HG03342 (cell line): ENCODE data around the gene FAM131B.
"Not testable (repeated sequence)": the region's sequence is repeated elsewhere in the genome, so short reads cannot be mapped to it uniquely, and the experiment has no call there.

Source experiments
- ATAC-seq: cut with Tn5 transposase; IDR thresholded peaks from one replicate; pipeline ENCODE4 v1.9.1; 2021; ENCODE audit warnings: mild to moderate bottlenecking, moderate library complexity; ENCODE audit not compliant: unreplicated experiment

Gene FAM131B

DNA sequence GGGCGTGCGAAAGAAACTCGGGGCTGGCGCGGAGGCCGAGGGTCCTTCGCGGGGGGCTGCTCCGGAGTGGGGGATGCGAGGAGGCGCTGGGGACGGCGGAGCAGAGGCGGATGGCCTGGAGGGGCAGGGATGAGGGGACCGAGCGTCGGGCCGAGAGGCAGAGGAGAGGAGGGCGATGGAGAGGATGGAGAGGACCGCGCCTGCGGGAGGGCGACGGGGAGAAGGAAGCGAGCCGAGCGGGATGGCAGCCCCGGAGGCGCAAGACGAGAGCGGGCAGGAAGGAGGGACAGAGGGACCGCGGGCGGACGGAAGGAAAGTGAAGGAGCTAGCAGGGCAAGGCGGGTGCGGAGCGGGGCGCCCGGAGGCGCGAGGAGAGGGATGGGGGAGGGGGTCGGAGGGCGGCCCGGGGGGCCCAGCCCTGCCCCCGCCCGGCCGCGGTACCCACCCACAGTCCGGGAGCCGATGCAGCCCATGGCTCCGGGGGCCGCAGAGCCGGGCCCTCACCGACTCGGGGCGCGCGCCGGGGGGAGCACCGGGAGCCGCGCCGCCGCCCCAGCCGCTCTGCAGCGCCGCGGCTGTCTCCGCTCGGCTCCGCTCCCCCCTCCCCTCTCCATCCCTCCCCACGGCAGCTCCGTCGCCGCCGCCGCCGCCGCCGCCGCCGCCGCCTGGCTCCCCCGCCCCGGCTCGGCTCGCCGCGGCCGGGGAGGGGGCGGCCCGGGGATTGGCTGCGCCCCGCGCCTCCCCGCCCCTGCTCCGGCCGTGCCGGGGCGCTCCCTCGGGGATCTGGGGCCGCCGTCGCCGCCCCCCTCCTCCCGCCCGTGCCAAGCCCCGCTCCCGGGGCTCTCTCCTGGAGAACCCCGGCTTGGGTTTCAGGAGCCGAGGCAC, at the start of gene FAM131B:
Gene FAM131B, minus strand, starts transcription at position 583 of the 885 bp plus-strand sequence. Its CDS starts 110 bp downstream, at position 473.
- peak; percentile 45 for ATAC-seq

DNA sequence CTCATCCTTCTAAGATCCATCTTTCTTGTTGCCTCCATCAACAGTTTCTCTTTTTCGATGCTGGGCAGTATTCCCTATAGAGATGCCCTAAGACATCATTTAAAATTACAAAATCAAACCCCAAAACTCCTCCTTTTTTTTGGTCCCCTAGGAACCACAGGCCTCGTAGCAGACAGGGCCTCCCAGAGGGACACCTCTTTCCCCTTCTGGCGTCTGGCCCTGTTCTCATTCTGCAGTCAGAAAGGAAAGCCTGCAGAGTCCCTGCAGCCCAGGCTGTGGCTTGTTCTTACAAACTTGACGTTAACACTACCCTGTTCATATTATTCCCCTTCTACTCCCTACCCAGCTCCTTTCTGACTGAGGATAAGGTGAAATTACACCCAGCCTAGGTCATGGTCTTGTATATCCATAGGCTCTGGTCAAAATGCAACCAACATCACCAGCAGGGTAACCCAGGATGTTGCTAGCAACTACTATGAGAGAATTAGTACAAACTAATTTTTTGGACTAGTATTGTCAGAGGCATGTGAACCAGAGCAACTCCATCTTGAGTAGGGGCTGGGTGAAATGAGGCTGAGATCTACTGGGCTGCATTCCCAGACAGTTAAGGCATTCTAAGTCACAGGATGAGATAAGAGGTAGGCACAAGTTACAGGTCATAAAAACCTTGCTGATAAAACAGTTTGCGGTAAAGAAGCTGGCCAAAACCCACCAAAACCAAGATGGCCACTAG, 49.6 kb upstream of the FAM131B start:
- no peak for ATAC-seq

DNA sequence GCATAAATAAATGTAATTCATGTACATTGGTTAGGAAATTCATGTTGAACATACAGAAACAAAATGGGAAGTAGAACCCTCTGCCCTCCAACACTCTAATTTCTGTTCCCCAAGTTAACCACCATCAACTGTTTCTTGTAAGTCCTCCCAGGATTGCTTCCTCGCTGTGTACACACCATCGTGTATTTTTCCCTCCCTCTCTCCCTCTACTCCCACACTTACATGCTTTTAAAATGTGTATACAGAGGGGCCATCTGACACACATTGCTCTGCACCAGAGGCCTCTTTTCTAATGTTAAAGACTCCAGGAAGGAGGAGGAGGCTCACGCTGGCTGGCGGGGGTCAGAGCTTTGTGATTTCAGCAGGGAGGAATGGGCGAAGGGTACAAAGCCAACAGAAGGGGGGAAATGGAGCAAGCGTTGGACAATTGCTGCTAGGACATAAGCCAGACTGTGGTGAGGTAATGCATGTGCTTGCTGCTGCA, 48.0 kb upstream of the FAM131B start:
- ATAC-seq, result no peak

DNA sequence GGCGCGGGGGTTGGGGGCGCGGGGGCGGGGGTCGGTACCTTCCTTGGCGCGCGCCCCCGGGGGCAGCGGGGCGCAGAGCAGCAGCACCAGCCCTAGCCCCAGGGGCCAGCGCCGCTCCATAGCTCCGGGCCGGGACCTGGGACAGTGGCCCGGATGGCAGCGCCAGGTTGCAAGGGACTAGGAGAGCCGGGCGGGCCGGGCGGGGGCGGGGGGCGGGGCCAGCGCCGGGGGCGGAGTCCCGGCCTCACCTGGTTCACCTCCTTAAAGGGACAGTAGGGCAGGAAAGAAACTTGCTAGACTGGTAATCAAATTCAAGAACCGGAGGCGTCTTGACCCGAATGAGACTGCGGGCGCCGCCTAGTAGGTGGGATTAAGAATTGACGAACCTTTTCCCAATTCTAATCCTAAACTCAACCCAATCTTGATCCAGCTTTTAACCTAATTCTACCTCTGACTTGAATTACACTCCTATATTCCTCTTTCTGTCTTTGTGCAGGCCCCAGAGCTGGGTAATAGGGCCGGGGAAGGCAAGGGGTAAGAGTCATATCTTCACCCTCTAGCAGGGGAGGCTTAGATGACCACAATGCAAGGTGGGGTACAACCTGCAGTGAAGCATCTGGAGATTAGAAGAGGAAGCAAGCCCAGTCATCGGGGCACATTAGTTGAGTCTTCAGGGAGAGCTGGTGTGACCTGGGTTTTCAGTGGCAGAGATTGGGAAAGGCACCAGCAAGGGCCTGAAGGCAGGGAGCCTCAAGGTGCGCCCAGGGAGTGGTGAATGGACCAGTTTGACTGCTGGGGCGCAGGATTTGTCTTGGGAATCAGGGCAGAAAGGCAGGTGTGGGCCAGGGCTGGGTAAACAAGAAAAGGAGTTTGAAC, 46.4 kb upstream of the FAM131B start, which contains the start of gene EPHA1:
Gene EPHA1, minus strand, starts transcription at position 171 of the 876 bp plus-strand sequence. Its CDS starts 51 bp downstream, at position 120.
- ATAC-seq, result peak; percentile 44

DNA sequence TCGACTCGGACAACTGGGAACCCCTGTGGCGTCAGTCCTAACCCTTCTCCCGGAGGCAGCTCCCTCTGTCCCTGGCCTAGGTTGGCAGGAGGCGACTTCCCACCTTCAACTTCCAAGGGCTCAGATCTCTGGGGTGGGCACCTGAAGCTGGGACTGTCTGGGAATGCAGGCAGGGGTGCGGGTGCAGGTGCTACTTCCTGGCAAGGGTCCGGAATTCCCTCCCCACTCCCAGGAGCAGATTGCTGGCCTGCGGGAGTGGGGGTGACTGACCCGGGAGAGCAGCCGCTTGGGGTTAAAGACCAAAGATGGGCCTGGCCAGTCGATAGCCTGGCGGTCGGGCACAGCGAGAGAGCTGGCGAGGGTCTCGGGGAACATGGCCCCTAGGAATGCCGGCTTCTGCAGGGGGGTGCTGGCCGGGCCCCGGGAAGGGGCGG, 45.8 kb upstream of the FAM131B start:
- no peak for ATAC-seq

DNA sequence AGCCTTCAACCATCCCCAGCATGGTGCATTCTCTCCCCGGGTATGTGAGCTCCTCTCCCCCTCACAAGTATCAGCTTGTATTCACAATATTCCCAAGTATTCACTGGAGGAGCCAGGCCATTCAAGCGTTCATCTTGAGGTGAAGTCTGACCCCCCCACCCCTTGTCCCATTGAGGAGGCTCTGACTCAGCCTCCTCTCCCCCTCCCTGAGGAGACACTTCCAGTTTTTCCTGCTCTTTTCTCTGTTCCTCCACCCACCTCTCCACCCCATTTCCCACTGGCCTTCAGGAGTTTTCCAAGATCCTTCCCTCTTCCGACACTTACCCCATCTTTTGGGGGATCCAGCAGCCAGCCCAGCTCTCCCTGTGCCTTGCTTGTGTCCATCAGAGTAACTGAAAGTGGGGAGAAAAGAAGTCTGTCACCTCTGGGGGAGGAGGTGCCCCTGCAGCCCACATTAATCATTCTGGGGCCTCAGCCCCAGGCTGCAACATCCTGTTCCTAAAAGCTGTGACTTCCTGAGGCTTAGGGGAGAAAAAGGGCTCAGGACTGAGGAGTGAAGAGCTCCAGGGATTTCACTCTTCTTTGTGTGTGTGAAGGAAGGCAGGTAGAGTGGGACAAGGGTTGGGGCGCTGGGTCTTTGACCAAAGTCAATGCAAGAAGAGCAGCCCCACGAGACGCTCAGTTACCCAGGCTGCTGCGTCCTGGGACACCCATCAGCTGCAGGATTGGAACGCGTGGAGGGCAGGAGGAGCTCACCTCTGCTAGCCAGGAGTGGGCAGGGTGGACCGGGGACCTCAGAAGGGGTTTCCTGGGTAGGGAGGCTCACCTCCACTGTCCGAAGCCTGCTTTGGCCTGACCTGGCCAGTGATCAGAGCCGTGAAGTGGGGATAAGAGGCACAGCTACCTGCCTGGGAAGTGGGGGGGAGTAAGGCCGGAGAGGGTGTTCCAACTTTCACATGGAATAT, 45.1 kb upstream of the FAM131B start:
- ATAC-seq, result no peak

DNA sequence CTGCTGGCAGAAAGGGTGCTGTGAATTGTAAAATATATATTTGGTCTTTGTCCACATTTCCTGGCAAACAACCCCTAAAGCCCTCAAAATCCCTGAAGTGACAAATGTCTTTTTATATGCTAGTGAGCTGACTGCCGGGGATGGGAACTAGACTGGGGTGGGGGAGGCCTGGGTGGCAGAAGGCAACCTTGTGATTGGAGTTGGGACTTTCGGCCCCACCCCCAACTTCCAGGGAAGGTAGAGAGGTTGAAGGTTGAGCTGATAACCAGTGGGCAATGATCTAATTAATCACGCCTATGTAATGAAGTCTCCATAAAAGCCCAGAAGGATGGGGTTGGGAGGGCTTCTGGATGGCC, 43.5 kb upstream of the FAM131B start:
- no peak for ATAC-seq

DNA sequence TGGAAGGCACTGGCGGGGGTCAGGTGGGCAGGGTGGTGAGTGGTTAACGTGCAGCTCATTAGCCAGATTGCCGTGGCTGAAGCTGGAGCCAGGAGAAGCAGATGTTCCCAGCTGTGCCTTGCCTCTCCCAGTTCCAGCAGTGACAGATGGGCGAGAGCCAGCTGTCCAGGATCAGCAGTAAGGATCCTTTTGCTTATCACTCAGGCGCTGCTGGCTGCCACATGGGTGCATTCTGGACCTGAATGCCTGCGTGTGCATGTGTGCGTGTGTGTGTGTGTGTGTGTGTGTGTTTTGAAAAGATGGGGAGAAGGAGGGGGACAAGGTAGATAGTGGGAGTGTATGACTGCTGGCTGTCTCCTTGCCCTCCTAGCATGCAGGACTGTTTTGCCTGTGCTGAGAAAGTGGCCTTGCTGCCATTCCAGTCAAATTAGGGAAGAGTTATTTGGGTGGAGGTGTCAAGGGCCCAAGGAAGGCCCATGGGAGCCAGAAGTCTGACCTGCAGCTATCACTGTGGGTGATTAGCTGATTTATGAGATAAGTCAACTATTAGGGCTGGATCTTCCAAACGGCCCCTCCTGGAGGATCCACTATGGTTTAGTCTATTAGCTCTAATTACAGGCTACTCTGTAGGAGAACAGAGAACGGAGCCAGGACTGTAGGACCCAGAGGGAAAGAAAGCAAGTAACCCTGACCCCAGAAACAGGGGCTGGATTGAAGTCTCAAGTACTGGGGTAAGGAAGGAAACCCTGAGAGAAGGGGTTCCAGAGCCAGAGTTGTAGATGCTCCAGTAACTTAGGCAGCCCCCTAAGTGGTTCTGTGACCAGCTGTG, 42.9 kb upstream of the FAM131B start:
- ATAC-seq, result no peak

DNA sequence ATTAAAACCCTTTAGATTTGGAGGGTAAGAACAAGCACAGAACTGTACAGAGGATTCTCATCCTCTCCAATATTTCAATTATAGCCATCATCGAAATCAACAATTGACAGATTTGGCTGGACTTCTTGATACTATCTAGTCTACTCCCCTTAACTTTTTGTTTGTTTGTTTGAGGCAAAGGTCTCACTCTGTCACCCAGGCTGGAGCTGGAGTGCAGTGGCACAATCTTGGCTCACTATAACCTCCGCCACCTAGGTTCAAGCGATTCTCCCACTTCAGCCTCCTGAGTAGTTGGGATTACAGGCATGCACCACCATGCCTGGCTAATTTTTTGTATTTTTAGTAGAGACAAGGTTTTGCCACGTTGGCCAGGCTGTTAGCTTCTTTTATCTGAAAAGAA, 39.7 kb upstream of the FAM131B start:
- ATAC-seq, result not testable (repeated sequence)

DNA sequence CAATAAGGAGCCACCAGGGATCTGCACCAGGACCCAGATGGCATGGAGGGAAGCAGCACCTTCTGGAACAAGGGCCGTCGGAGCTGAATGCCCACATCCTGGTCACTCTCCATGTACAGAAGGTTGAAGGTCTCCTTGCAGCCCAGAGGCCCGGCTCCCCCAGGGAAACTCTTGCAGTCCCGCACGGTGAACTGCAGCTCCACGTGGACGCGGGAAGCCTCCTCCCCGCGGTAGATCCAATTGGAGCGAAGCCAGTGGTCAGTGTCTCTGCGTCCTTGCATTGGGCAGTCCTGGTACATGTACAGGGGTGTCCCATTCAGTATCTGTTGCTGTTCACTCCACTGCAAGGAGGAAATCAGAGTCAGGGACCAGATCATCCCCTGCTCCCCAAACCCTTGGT, 38.8 kb upstream of the FAM131B start:
- ATAC-seq, result no peak

DNA sequence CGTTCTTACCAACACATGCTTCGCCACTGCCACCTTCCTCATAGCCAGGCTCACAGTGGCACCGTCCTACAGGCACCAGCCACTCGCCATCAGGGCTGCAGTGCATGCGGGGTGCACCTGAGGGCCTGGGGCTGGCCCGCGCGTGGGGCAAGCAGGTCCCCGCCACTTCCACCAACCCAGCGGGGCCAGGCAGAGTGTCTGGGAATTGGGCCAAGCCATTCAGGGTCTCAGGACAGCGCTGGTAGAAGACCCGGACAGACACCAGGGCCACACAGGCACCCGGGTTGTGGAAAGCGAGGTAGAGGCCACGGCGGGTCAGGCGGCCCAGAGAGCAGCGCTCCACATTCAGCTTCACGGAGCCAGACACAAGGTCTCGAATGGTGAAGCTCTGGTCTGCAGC, 37.1 kb upstream of the FAM131B start:
- ATAC-seq, result no peak

DNA sequence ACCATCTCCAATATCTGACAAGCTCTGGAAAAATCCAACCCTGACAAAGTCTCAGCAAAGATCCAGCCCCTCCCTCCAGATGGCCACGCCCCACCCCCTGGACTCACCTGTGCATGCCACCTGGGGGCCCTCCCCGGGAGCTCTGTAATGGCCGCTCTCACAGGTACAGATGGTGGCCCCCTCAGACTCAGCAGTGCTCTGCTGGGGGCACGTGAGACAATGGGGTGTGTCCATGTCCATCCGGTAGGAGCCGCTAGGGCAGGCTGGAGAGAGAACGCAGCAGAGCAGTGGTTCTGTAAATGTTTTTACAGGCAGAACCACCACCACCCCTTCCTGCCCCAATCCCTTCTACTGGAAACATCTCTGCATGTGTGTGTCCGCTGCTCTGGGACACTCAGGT, 36.6 kb upstream of the FAM131B start:
- no peak for ATAC-seq

DNA sequence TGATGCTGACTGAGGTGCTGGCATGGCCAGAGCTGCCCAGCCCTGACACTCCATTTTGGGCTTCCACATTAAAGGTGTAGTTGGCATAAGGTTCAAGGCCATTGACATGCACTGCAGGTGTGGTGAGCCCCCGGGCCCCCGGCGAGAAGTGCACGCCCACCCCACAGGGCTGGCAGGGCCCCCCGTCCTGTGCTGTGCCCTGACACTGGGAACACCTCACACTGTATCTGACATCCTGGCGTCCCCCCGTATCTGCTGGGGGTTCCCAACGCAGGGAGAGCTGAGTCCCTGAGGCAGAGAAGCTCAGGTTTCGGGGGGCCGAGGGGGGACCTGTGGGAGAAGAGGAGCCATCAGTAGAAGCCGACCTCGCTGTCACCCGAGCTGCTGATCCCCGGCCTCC, 36.1 kb upstream of the FAM131B start:
- no peak for ATAC-seq

DNA sequence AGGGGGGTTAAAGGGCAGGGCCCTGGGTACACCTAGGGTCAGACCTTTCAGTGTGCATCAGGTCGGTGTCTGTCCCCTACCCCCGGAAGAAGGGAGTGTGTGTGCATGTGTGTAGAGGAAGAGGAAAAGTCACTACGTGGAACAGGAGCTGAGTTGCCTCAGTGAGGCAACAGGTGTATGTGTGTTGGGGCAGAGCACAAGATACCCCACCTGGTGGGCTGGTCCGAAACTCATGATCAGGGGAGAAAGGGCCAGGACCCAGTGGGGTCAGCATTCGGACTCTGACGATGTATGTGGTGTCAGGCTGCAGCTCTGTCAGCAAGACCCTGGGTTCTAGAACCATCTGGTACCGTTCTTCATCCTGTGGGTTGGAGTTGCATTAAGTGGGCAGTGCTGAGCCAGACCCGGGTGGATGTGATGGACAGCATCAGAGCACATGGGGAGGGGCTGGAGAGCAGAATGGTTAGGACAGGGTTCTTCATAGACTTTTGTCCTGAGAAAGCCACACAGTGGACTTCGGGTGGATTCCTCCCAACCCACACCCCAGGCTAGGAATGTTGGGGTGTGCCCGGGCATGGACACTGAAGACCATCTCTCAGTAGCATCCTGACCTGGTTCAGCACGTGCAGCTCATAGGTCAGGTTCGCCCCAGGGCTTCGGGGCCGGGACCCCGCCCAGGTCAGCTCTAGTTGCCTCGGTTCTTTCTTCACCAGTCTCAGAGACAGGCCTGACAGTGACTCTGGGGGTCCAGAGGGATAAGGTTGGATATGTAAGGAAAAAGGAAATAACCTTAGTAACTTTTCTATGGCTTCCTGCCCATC, 35.4 kb upstream of the FAM131B start:
- ATAC-seq, result no peak

DNA sequence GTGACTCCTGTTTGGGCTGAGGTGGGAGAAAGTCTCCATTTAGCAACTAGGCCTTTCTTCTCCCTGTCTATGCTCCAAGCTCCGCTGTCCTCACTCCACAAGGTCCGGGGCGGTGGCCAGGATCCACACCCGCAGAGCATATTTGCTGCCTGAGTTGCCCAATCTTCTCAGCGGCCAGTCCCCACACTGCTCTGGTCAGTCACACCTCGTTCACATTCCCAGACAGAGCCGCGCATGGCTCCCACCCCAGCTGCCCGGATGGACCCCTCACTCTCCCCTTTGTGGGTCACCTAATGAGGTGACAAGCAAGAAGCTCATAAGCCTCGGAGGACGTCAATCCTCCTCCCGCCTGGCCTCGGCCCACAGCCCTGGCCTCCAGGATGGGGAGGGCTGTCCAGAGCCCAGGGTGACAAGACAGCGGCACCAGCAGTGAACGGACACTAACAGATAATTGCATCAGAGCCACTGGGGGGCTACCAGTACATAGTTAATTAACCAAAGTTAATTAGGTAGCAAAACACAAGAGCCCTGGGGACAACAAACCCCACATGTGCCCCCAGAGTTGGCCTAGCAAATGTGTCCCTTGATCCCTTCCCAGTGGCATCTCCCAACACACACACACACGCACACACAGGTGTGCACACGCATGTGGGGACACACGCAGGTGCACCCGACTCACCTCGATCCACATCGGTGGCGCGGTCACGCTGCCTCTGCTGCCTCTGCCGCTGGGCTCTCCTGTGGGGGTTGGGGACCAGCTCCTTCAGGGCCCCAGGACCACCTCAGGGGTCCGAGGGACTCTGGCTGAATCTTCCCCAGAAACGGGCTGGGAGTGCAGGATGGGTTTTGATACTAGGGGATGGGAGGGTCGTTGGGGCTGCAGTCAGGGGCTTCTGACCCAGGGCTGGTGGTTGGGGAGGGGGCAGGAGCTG, 34.4 kb upstream of the FAM131B start:
- no peak for ATAC-seq

DNA sequence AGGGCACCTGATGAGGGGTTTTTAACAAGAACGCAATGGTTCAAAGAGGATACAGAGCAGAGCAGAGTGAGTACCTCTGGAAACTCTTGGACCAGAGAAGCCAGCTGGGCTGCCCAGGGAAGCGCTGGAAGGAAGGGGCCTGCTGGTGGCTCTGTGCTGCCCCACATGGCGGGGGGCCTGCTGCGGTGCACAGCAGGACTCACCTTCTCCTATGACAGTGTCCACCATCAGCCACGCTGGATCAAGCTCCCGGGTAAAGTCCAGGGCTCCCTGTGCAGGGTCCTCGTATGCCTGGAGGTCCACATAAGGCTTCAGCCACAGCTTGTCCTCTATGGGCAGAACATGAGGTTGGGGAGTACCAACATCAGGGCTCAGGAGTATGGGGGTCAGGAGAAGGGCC, 33.7 kb upstream of the FAM131B start:
- ATAC-seq, result no peak
